H9 (cell line): Measurements from ENCODE around the gene TCEAL3. TPM values are rescaled to one million over a fixed set of nuclear protein-coding genes. Genes with fewer than 3 reads are reported as not detected.
A peak's percentile ranks its signal among the peaks of the same experiment; 100 is the strongest.

ENCODE experiments used
- DNase-seq: peaks from one replicate; pipeline ENCODE4 v3.0.0-alpha.2; 2017
- H2AFZ ChIP-seq: one replicate; pipeline ENCODE4 v1.6.1; 2013; ENCODE audit warnings: mild to moderate bottlenecking, low read length, control low read depth, moderate library complexity
- H2AK5ac ChIP-seq: 2 replicates; pipeline ENCODE4 v1.6.1; 2013; ENCODE audit warnings: low read length, control low read depth, mixed read lengths; ENCODE audit not compliant: insufficient read length
- H2BK120ac ChIP-seq: one replicate; pipeline ENCODE4 v1.6.1; 2013; ENCODE audit warnings: low read depth, mild to moderate bottlenecking, low read length, control low read depth, inconsistent platforms; ENCODE audit not compliant: poor library complexity, severe bottlenecking
- H2BK12ac ChIP-seq: 2 replicates; pipeline ENCODE4 v1.6.1; 2013; ENCODE audit warnings: low read length, control low read depth, mixed read lengths, low read depth; ENCODE audit not compliant: insufficient read length
- H2BK15ac ChIP-seq: 2 replicates; pipeline ENCODE4 v1.6.1; 2013; ENCODE audit warnings: low read depth, low read length, control low read depth
- H2BK20ac ChIP-seq: one replicate; pipeline ENCODE4 v1.6.1; 2013; ENCODE audit warnings: low read depth, mild to moderate bottlenecking, low read length, control low read depth, inconsistent platforms; ENCODE audit not compliant: poor library complexity, severe bottlenecking
- H2BK5ac ChIP-seq: 2 replicates; pipeline ENCODE4 v1.6.1; 2013; ENCODE audit warnings: low read length, control low read depth, mixed read lengths; ENCODE audit not compliant: insufficient read length
- H3K14ac ChIP-seq: 2 replicates; pipeline ENCODE4 v1.6.1; 2013; ENCODE audit warnings: low read length, control low read depth; ENCODE audit not compliant: insufficient read depth
- H3K18ac ChIP-seq: 2 replicates; pipeline ENCODE4 v1.6.1; 2013; ENCODE audit warnings: low read depth, mild to moderate bottlenecking, mixed read lengths, low read length, control low read depth; ENCODE audit not compliant: insufficient read length
- H3K23ac ChIP-seq: 2 replicates; pipeline ENCODE4 v1.6.1; 2013; ENCODE audit warnings: low read length, control low read depth, mixed read lengths, low read depth; ENCODE audit not compliant: insufficient read length
- H3K23me2 ChIP-seq: 2 replicates; pipeline ENCODE4 v1.6.1; 2013; ENCODE audit warnings: low read depth, mild to moderate bottlenecking, mixed read lengths, low read length, control low read depth; ENCODE audit not compliant: insufficient read length, poor library complexity, severe bottlenecking
- H3K27ac ChIP-seq: 2 replicates; pipeline ENCODE4 v1.5.1; 2013; ENCODE audit warnings: low read length, control low read depth, mixed read lengths, low read depth; ENCODE audit not compliant: insufficient read length
- H3K27me3 ChIP-seq: 2 replicates; pipeline ENCODE4 v1.6.1; 2013; ENCODE audit warnings: low read length, control low read depth, inconsistent platforms; ENCODE audit not compliant: insufficient read depth
- H3K4ac ChIP-seq: 2 replicates; pipeline ENCODE4 v1.6.1; 2013; ENCODE audit warnings: low read depth, mild to moderate bottlenecking, control low read depth, inconsistent platforms, low read length, moderate library complexity
- H3K4me1 ChIP-seq: 2 replicates; pipeline ENCODE4 v1.6.1; 2013; ENCODE audit warnings: low read length, control low read depth, inconsistent platforms; ENCODE audit not compliant: insufficient read depth
- H3K4me2 ChIP-seq: 2 replicates; pipeline ENCODE4 v1.6.1; 2013; ENCODE audit warnings: low read length, control low read depth, mixed read lengths; ENCODE audit not compliant: insufficient read length, insufficient read depth
- H3K56ac ChIP-seq: 2 replicates; pipeline ENCODE4 v1.6.1; 2013; ENCODE audit warnings: low read depth, mild to moderate bottlenecking, mixed read lengths, low read length, control low read depth; ENCODE audit not compliant: insufficient read length
- H3K79me1 ChIP-seq: 2 replicates; pipeline ENCODE4 v1.6.1; 2013; ENCODE audit warnings: low read depth, mild to moderate bottlenecking, moderate library complexity, low read length, control low read depth, inconsistent platforms; ENCODE audit not compliant: insufficient read depth, poor library complexity, severe bottlenecking
- H3K79me2 ChIP-seq: 2 replicates; pipeline ENCODE4 v1.6.1; 2013; ENCODE audit warnings: low read length, control low read depth, inconsistent platforms; ENCODE audit not compliant: insufficient read depth
- H3K9ac ChIP-seq: 2 replicates; pipeline ENCODE4 v1.6.1; 2013; ENCODE audit warnings: low read length, control low read depth, mixed read lengths; ENCODE audit not compliant: insufficient read length; ENCODE audit errors: extremely low read depth
- H3K9me3 ChIP-seq: one replicate; pipeline ENCODE4 v1.6.1; 2013; ENCODE audit warnings: low read depth, low read length, inconsistent platforms; ENCODE audit not compliant: control insufficient read depth
- H3T11ph ChIP-seq: one replicate; pipeline ENCODE4 v1.6.1; 2013; ENCODE audit warnings: mild to moderate bottlenecking, low read length, control low read depth, inconsistent platforms
- H4K20me1 ChIP-seq: one replicate; pipeline ENCODE4 v1.6.1; 2013; ENCODE audit not compliant: control insufficient read depth, insufficient read length, insufficient read depth
- H4K5ac ChIP-seq: 2 replicates; pipeline ENCODE4 v1.6.1; 2013; ENCODE audit warnings: low read depth, mild to moderate bottlenecking, mixed read lengths, low read length, control low read depth; ENCODE audit not compliant: insufficient read length
- H4K8ac ChIP-seq: replicated peaks from 2 replicates; pipeline ENCODE4 v1.6.1; 2013; ENCODE audit warnings: low read length, control low read depth, mixed read lengths, low read depth; ENCODE audit not compliant: insufficient read length
- H4K91ac ChIP-seq: 2 replicates; pipeline ENCODE4 v1.6.1; 2013; ENCODE audit warnings: low read depth, mild to moderate bottlenecking, moderate library complexity, mixed read lengths, low read length, control low read depth; ENCODE audit not compliant: insufficient read length
- H3K27ac Mint-ChIP-seq, 3 experiments: 2 replicates in 2 of 3; 3 replicates in 1 of 3; pipeline ENCODE4 v1.8.0; 2020 to 2021; ENCODE audit warnings: mixed read lengths in 3 of 3, mild to moderate bottlenecking in 1 of 3, moderate library complexity in 1 of 3
- H3K27me3 Mint-ChIP-seq: 2 replicates; pipeline ENCODE4 v1.8.0; 2021; ENCODE audit warnings: low read depth, mild to moderate bottlenecking, moderate library complexity, mixed read lengths
- H3K36me3 Mint-ChIP-seq, 3 experiments: 2 replicates in 2 of 3; 3 replicates in 1 of 3; pipeline ENCODE4 v1.8.0; 2020 to 2021; ENCODE audit warnings: low read depth in 3 of 3, mixed read lengths in 3 of 3; ENCODE audit not compliant: insufficient read depth in 1 of 3
- H3K4me1 Mint-ChIP-seq, 2 experiments: 2 replicates each; pipeline ENCODE4 v1.8.0; 2020; ENCODE audit warnings: mixed read lengths in 2 of 2
- H3K4me3 Mint-ChIP-seq, 2 experiments: 2 replicates in 1 of 2; 3 replicates in 1 of 2; pipeline ENCODE4 v1.8.0; 2020 to 2021; ENCODE audit warnings: mild to moderate bottlenecking in 2 of 2, mixed read lengths in 2 of 2, moderate library complexity in 1 of 2
- H3K9me3 Mint-ChIP-seq, 2 experiments: 2 replicates in 1 of 2; 3 replicates in 1 of 2; pipeline ENCODE4 v1.8.0; 2020; ENCODE audit warnings: mild to moderate bottlenecking in 2 of 2, mixed read lengths in 2 of 2, moderate library complexity in 1 of 2
- WGBS: extraction: QIAGEN DNeasy Blood & Tissue Kit; methylation state at CpG from one replicate; pipeline ENCODE4 v1.1.7; 2013; ENCODE audit warnings: missing lambda C conversion rate, low lambda C conversion rate, mixed read lengths; ENCODE audit not compliant: insufficient read length; ENCODE audit errors: extremely low coverage; 5-methylcytosine and 5-hydroxymethylcytosine counted together
- total RNA-seq: library from RNA; stranded (reverse); gene quantifications from 2 replicates; pipeline ENCODE4 v1.2.1, GENCODE V29; 2021
- TF ChIP-seq, protein P1 (sequence below): fragments of 200-600 bp; sonication (generic); conservative IDR thresholded peaks from 3 replicates; pipeline ENCODE4 v1.8.0; 2021; ENCODE audit warnings: antibody characterized with exemption, mild to moderate bottlenecking

Gene TCEAL3
- total RNA-seq, 1 experiment from 2014 or later, result 11.1 TPM

DNA sequence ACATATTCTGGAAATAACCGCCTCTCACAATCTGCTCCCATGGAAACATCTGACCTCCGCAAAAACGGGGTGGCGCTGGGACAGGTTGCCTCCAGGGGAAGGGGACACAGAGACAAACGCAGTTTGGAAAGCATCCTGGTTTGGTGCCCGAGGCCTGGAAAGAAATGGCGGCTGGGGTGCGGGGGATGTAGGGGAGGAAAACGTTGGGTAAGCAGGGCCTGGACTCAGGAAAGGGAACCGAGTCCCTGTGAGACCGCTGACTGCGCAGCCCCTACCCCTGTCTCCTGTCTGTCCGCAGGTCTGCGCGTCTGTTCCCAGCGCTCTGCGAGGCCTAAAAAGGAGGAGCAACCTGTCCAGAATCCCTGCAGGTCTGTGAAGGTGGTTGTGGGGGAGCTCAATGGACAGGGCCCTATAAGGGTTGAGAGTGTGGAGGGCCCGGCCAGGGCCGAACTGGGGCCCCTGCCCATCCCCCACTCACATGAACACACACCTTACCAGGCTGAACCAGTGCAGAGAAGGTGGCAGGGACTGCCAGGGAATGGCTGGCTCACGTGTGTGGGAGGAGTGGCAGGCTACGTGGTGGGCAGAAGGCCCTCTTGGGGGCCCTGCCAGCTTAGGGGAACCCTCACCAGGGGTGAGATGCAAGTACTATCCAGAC is 672 bp downstream of the TCEAL3 start:
- H3K4ac ChIP-seq, result no peak overlapping the region
- no peak overlapping the region for H2BK120ac ChIP-seq
- no peak overlapping the region for H3K18ac ChIP-seq
- H2BK5ac ChIP-seq, result no peak overlapping the region
- no CpG with 5 or more reads among the region's 21 CpGs for WGBS
- Mint-ChIP-seq H3K4me3 (peak overlapping the region; percentile 82 to 88), H3K27ac (peak overlapping the region in 2 of 3 experiments; percentile 53 to 64; a peak in 3 of 7 replicates), H3K9me3 (peaks cover 0 to 36% of the 10 kb centered on the region in 2 experiments; a peak in 2 of 5 replicates), H3K27me3 (peaks cover 10% of the 10 kb centered on the region), H3K4me1 (peaks cover 7 to 9% of the 10 kb centered on the region in 2 experiments), H3K36me3 (peaks cover 0 to 7% (median 5%) of the 10 kb centered on the region in 3 experiments; a peak in 4 of 7 replicates)
- no peaks in the 10 kb centered on the region for H3K79me2 ChIP-seq
- H3K9ac ChIP-seq, result peak overlapping the region; percentile 53
- no peak overlapping the region for H3T11ph ChIP-seq
- H4K8ac ChIP-seq, result no peak overlapping the region
- no peak overlapping the region for H4K5ac ChIP-seq
- TF ChIP-seq, protein P1, sequence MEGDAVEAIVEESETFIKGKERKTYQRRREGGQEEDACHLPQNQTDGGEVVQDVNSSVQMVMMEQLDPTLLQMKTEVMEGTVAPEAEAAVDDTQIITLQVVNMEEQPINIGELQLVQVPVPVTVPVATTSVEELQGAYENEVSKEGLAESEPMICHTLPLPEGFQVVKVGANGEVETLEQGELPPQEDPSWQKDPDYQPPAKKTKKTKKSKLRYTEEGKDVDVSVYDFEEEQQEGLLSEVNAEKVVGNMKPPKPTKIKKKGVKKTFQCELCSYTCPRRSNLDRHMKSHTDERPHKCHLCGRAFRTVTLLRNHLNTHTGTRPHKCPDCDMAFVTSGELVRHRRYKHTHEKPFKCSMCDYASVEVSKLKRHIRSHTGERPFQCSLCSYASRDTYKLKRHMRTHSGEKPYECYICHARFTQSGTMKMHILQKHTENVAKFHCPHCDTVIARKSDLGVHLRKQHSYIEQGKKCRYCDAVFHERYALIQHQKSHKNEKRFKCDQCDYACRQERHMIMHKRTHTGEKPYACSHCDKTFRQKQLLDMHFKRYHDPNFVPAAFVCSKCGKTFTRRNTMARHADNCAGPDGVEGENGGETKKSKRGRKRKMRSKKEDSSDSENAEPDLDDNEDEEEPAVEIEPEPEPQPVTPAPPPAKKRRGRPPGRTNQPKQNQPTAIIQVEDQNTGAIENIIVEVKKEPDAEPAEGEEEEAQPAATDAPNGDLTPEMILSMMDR, result no peak
- H3K27me3 ChIP-seq, result no peaks in the 10 kb centered on the region
- H4K20me1 ChIP-seq, result no peaks in the 10 kb centered on the region
- H2AFZ ChIP-seq, result no peak overlapping the region
- no peak overlapping the region for H3K56ac ChIP-seq
- no peaks in the 10 kb centered on the region for H3K4me1 ChIP-seq
- no peak overlapping the region for H2AK5ac ChIP-seq
- no peak overlapping the region for H4K91ac ChIP-seq
- H2BK20ac ChIP-seq, result no peak overlapping the region
- peak; percentile 37 for DNase-seq
- no peak overlapping the region for H3K27ac ChIP-seq
- peak overlapping the region; percentile 65 for H3K4me2 ChIP-seq
- no peaks in the 10 kb centered on the region for H3K79me1 ChIP-seq
- no peak overlapping the region for H3K23ac ChIP-seq
- H3K14ac ChIP-seq, result no peak overlapping the region; the same call in 1 of the 2 replicates
- H2BK12ac ChIP-seq, result no peak overlapping the region
- H3K23me2 ChIP-seq, result peaks cover 11% of the 10 kb centered on the region
- H3K9me3 ChIP-seq, result no peaks in the 10 kb centered on the region
- H2BK15ac ChIP-seq, result no peak overlapping the region
